CD4-positive, alpha-beta T cell (primary cell): ENCODE measurements around the gene ACAD11. TPM values are rescaled to one million over a fixed set of nuclear protein-coding genes. Genes with fewer than 3 reads are reported as not detected.

Experiments used
- ATAC-seq: fragments of 200-7000 bp; cut with Tn5 transposase; one replicate; pipeline ENCODE4 v1.10.0; 2022; ENCODE audit warnings: mild to moderate bottlenecking; ENCODE audit not compliant: poor library complexity
- CTCF ChIA-PET: fragments of 350-600 bp; sonication (Branson Sonifier 250); formaldehyde crosslinking; loops from one replicate; lab custom pipeline; 2021; ENCODE audit warnings: antibody characterized with exemption, inconsistent platforms; lab: Charles Lee
- POLR2A ChIA-PET: fragments of 350-600 bp; sonication (Branson Sonifier 250); formaldehyde crosslinking; loops from one replicate; lab custom pipeline; 2021; ENCODE audit warnings: antibody characterized with exemption, inconsistent platforms; lab: Charles Lee
- DNase-seq, 14 experiments: peaks; one replicate each; pipeline ENCODE4 v3.0.0-alpha.2; 2013 to 2020; ENCODE audit warnings: mixed read lengths in 2 of 14
- H3K27ac ChIP-seq, 2 donors: one replicate each; pipeline versions ENCODE4 v1.5.1 to v1.7.0; 2013; ENCODE audit warnings: low read length in 2 of 2, low read depth in 1 of 2, mild to moderate bottlenecking in 1 of 2
- H3K27me3 ChIP-seq, 2 experiments: 1 replicate in 1 of 2; 2 replicates in 1 of 2; pipeline versions ENCODE4 v1.6.1 to v1.7.0; 2013; ENCODE audit warnings: low read length in 2 of 2, control low read depth in 1 of 2, mild to moderate bottlenecking in 1 of 2, moderate library complexity in 1 of 2; ENCODE audit not compliant: insufficient read depth in 2 of 2, control insufficient read depth in 1 of 2
- H3K36me3 ChIP-seq: one replicate; pipeline ENCODE4 v1.6.1; 2013; ENCODE audit warnings: low read length, control low read depth; ENCODE audit not compliant: insufficient read depth
- H3K4me1 ChIP-seq: one replicate; pipeline ENCODE4 v1.6.1; 2013; ENCODE audit warnings: low read length, control low read depth; ENCODE audit not compliant: insufficient read depth
- H3K4me3 ChIP-seq: one replicate; pipeline ENCODE4 v1.5.1; 2013; ENCODE audit warnings: mild to moderate bottlenecking, low read length, moderate library complexity
- H3K9me3 ChIP-seq, 2 experiments: 1 replicate in 1 of 2; 2 replicates in 1 of 2; pipeline versions ENCODE4 v1.6.1 to v1.7.0; 2013; ENCODE audit warnings: low read length in 2 of 2, mild to moderate bottlenecking in 2 of 2, control low read depth in 1 of 2, moderate library complexity in 1 of 2; ENCODE audit not compliant: control insufficient read depth in 1 of 2, insufficient read depth in 1 of 2
- H3K27ac Mint-ChIP-seq: one replicate; pipeline ENCODE4 v1.8.0; 2020; ENCODE audit warnings: mixed read lengths
- H3K27me3 Mint-ChIP-seq: one replicate; pipeline ENCODE4 v1.8.0; 2021; ENCODE audit warnings: mixed read lengths
- H3K36me3 Mint-ChIP-seq: one replicate; pipeline ENCODE4 v1.8.0; 2021; ENCODE audit warnings: low read depth, mixed read lengths
- H3K4me1 Mint-ChIP-seq: one replicate; pipeline ENCODE4 v1.8.0; 2021; ENCODE audit warnings: low read depth, mixed read lengths
- H3K4me3 Mint-ChIP-seq: one replicate; pipeline ENCODE4 v1.8.0; 2020; ENCODE audit warnings: mild to moderate bottlenecking, mixed read lengths
- H3K9me3 Mint-ChIP-seq: one replicate; pipeline ENCODE4 v1.8.0; 2020; ENCODE audit warnings: mixed read lengths
- intact Hi-C, 2 experiments: fragments of 100-400 bp; cut with DNase I in 1 of 2; cut with micrococcal nuclease in 1 of 2; formaldehyde crosslinking; loops; one replicate each; pipeline versions ENCODE4 v1.15.1 to v1.9.0; 2023 to 2025; cut with DNase I, micrococcal nuclease
- total RNA-seq, 174 experiments: library from RNA in 2 of 174; stranded (reverse) in 2 of 174; gene quantifications; one replicate each; pipeline ENCODE4 v1.2.3 and lab custom pipeline; 2021 to 2026
- TF ChIP-seq, protein P1 (sequence below): fragments of 200-600 bp; IDR thresholded peaks from one replicate; pipeline ENCODE4 v1.8.0; 2022; ENCODE audit warnings: antibody characterized with exemption, mild to moderate bottlenecking

ACAD11 gene
- total RNA-seq, 2 experiments from 2014 or later: 26.6 to 27.9 TPM

DNA sequence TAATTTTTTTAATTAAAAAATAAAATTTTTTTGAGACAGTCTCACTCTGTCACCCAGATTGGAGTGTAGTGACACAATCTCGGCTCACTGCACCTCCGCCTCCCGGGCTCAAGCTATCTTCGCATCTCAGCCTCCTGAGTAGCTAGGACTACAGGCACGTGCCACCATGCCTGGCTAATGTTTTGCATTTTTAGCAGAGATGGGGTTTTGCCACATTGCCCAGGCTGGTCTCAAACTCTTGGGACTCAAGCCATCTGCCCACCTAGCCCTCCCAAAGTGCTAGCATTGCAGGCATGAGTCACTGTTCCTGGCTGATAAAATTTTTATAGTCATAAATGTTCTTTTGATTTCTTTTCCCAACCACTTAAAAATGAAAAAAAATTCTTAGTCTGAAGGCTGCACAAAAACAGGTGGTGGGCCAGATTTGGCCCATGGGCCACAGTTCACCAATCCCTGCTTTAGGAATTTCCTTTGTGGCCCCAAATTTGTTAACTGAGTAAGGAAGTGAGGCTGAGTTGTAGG is 9.7 kb upstream of the ACAD11 start:
- H3K36me3 Mint-ChIP-seq: peaks cover 55% of the 10 kb centered on the region
- TF ChIP-seq, protein P1, sequence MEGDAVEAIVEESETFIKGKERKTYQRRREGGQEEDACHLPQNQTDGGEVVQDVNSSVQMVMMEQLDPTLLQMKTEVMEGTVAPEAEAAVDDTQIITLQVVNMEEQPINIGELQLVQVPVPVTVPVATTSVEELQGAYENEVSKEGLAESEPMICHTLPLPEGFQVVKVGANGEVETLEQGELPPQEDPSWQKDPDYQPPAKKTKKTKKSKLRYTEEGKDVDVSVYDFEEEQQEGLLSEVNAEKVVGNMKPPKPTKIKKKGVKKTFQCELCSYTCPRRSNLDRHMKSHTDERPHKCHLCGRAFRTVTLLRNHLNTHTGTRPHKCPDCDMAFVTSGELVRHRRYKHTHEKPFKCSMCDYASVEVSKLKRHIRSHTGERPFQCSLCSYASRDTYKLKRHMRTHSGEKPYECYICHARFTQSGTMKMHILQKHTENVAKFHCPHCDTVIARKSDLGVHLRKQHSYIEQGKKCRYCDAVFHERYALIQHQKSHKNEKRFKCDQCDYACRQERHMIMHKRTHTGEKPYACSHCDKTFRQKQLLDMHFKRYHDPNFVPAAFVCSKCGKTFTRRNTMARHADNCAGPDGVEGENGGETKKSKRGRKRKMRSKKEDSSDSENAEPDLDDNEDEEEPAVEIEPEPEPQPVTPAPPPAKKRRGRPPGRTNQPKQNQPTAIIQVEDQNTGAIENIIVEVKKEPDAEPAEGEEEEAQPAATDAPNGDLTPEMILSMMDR: no peak
- no peak overlapping the region for H3K4me3 ChIP-seq
- no peaks in the 10 kb centered on the region for H3K9me3 ChIP-seq
- H3K4me3 Mint-ChIP-seq: no peak overlapping the region
- DNase-seq: no peak
- ChIA-PET CTCF (no interaction called here), POLR2A (no interaction called here)
- H3K4me1 Mint-ChIP-seq: peaks cover 19% of the 10 kb centered on the region
- intact Hi-C loops: no loop called here
- H3K27me3 Mint-ChIP-seq: no peaks in the 10 kb centered on the region
- H3K4me1 ChIP-seq: no peaks in the 10 kb centered on the region
- H3K27ac Mint-ChIP-seq: no peak overlapping the region
- no peak overlapping the region for H3K27ac ChIP-seq
- H3K36me3 ChIP-seq: peaks cover 32% of the 10 kb centered on the region
- no peaks in the 10 kb centered on the region for H3K27me3 ChIP-seq
- no peak for ATAC-seq
- no peaks in the 10 kb centered on the region for H3K9me3 Mint-ChIP-seq

DNA sequence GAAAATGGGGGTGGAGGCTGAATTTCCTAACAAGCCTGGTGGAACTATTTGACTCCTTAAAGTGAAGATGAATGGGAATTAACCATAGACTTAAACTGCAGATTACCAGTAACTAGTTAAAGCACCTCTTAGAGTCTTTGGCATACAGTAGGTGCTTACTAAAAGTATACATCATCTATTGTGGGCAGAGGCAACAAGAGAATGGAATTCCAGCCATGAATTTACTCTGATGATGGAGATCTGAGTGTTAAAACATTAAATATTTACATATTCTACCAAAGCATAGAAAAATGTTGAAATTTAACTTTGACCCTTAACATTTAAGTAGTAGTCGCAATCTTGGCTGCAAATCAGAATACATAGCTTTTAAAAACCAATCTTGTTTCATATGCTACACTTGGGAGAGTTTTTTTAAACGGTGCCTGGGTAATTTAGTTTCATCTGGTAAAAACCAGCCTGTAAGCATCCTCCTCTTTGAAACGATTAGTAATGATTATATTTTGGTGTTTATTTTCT is 5.7 kb upstream of the ACAD11 start:
- peaks cover 53% of the 10 kb centered on the region for H3K4me1 Mint-ChIP-seq

DNA sequence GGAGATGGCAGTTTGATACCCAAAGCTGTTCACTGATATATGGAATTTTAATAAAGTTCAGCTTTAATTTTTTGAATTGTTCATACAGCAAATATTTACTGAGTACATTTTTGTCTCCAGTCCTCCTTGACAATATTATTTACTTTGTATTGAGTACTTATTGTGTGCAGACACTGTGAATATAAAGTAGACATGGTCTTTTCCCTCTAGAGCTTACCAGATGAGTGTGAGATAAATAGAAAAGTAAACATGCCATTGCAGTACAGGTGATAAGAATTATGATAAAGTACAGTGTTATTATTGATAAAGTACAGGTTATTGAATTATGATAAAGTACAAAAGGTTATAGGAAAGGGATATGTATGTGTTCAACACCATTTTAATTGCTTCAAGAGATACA is 2.6 kb upstream of the ACAD11 start:
- Mint-ChIP-seq H3K9me3 (no peaks in the 10 kb centered on the region), H3K4me1 (peaks cover 76% of the 10 kb centered on the region), H3K27ac (no peak overlapping the region), H3K4me3 (peak overlapping the region; percentile 69), H3K27me3 (no peaks in the 10 kb centered on the region), H3K36me3 (peaks cover 45% of the 10 kb centered on the region)
- Histone ChIP-seq H3K36me3 (peaks cover 5% of the 10 kb centered on the region), H3K27me3 (no peaks in the 10 kb centered on the region), H3K27ac (no peak overlapping the region), H3K4me3 (no peak overlapping the region), H3K9me3 (no peaks in the 10 kb centered on the region), H3K4me1 (peaks cover 8% of the 10 kb centered on the region)
- ChIA-PET POLR2A (no interaction called here), CTCF (interaction anchor here (1.2 kb wide), 1 partner anchor 19 kb away, joined by 3 read pairs; no protein-coding TSS in a partner anchor)
- DNase-seq (no peak), ATAC-seq (no peak)
- TF ChIP-seq, protein P1: no peak
- intact Hi-C loops: loop anchor here in 1 of 2 experiments (5.0 kb wide), 4 partner anchors 55 to 1825 kb away; partner anchors contain the start of genes ANAPC13, CEP63 and DNAJC13

More for the DNA sequence above, 5.7 kb upstream of the ACAD11 start:
- no peaks in the 10 kb centered on the region for H3K27me3 ChIP-seq
- H3K36me3 ChIP-seq: peaks cover 13% of the 10 kb centered on the region
- no peaks in the 10 kb centered on the region for H3K4me1 ChIP-seq
- Mint-ChIP-seq H3K4me3 (no peak overlapping the region), H3K9me3 (no peaks in the 10 kb centered on the region), H3K36me3 (peaks cover 43% of the 10 kb centered on the region), H3K27me3 (no peaks in the 10 kb centered on the region), H3K27ac (no peak overlapping the region)
- no peak overlapping the region for H3K4me3 ChIP-seq
- POLR2A ChIA-PET: no interaction called here
- H3K27ac ChIP-seq: no peak overlapping the region
- intact Hi-C loops: no loop called here
- no peaks in the 10 kb centered on the region for H3K9me3 ChIP-seq
- no peak for ATAC-seq
- TF ChIP-seq, protein P1: no peak
- no peak for DNase-seq
- CTCF ChIA-PET: no interaction called here
